Mesothelial cell of epicardium (in vitro differentiated cells): ENCODE measurements around the gene IYD. TPM values are rescaled to one million over a fixed set of nuclear protein-coding genes. Genes with fewer than 3 reads are reported as not detected.

Experiments
- DNase-seq, 2 experiments: peaks; one replicate each; pipeline ENCODE4 v3.0.0; 2021; ENCODE audit warnings: low spot score in 2 of 2; ENCODE audit not compliant: unreplicated experiment in 2 of 2
- H3K27ac Mint-ChIP-seq: 2 replicates; pipeline ENCODE4 v1.8.0; 2021; ENCODE audit warnings: mixed read lengths
- H3K27me3 Mint-ChIP-seq: 2 replicates; pipeline ENCODE4 v1.8.0; 2021; ENCODE audit warnings: low read depth, mixed read lengths
- H3K36me3 Mint-ChIP-seq: 2 replicates; pipeline ENCODE4 v1.8.0; 2021; ENCODE audit warnings: mixed read lengths
- H3K4me1 Mint-ChIP-seq: 2 replicates; pipeline ENCODE4 v1.8.0; 2021; ENCODE audit warnings: mixed read lengths
- H3K4me3 Mint-ChIP-seq: 2 replicates; pipeline ENCODE4 v1.8.0; 2021; ENCODE audit warnings: mild to moderate bottlenecking, moderate library complexity, mixed read lengths
- H3K9me3 Mint-ChIP-seq: 2 replicates; pipeline ENCODE4 v1.8.0; 2021; ENCODE audit warnings: mixed read lengths
- CTCF ChIP-seq: fragments of 200-600 bp; sonication (generic); IDR thresholded peaks from one replicate; pipeline ENCODE4 v1.5.0; 2021; ENCODE audit warnings: antibody characterized with exemption; ENCODE audit not compliant: unreplicated experiment
- total RNA-seq: library from RNA; stranded (reverse); gene quantifications from 3 replicates; pipeline ENCODE4 v1.2.1, GENCODE V29; 2021

IYD gene
- total RNA-seq, 1 donor from 2014 or later, result not detected

- no peak for DNase-seq
- H3K27me3 Mint-ChIP-seq, result peaks cover 6% of the 10 kb centered on the region
- no peak overlapping the region for H3K4me3 Mint-ChIP-seq
- no peak overlapping the region for H3K27ac Mint-ChIP-seq
- no peaks in the 10 kb centered on the region for H3K36me3 Mint-ChIP-seq
- TF ChIP-seq CTCF, result no peak
- H3K9me3 Mint-ChIP-seq, result peaks cover 5% of the 10 kb centered on the region
- peaks cover 2% of the 10 kb centered on the region for H3K4me1 Mint-ChIP-seq
These were observed 25.4 kb upstream of the IYD start for GRCh38 chr6:150343434-150343833.

- no peaks in the 10 kb centered on the region for H3K36me3 Mint-ChIP-seq
- H3K27ac Mint-ChIP-seq, result no peak overlapping the region
- no peak overlapping the region for H3K4me3 Mint-ChIP-seq
- DNase-seq, result no peak
- H3K9me3 Mint-ChIP-seq, result peaks cover 5% of the 10 kb centered on the region
- H3K27me3 Mint-ChIP-seq, result peaks cover 12% of the 10 kb centered on the region
- peaks cover 2% of the 10 kb centered on the region for H3K4me1 Mint-ChIP-seq
- TF ChIP-seq CTCF, result no peak
These were observed 23.0 kb upstream of the IYD start for GRCh38 chr6:150345781-150346180.

GRCh38 chr6:150346346-150346745 is 22.5 kb upstream of the IYD start:
- TF ChIP-seq CTCF, result no peak
- peaks cover 2% of the 10 kb centered on the region for H3K9me3 Mint-ChIP-seq
- peaks cover 2% of the 10 kb centered on the region for H3K4me1 Mint-ChIP-seq
- no peak for DNase-seq
- no peak overlapping the region for H3K27ac Mint-ChIP-seq
- peaks cover 12% of the 10 kb centered on the region for H3K27me3 Mint-ChIP-seq
- H3K4me3 Mint-ChIP-seq, result no peak overlapping the region
- H3K36me3 Mint-ChIP-seq, result no peaks in the 10 kb centered on the region

GRCh38 chr6:150347845-150348244 is 21.0 kb upstream of the IYD start:
- Mint-ChIP-seq H3K4me1 (peaks cover 8% of the 10 kb centered on the region), H3K27me3 (peaks cover 12% of the 10 kb centered on the region)

GRCh38 chr6:150349546-150349945 is 19.3 kb upstream of the IYD start:
- no peak overlapping the region for H3K27ac Mint-ChIP-seq
- peaks cover 11% of the 10 kb centered on the region for H3K4me1 Mint-ChIP-seq
- H3K9me3 Mint-ChIP-seq, result no peaks in the 10 kb centered on the region
- peaks cover 12% of the 10 kb centered on the region for H3K27me3 Mint-ChIP-seq
- no peaks in the 10 kb centered on the region for H3K36me3 Mint-ChIP-seq
- H3K4me3 Mint-ChIP-seq, result no peak overlapping the region
- no peak for DNase-seq
- TF ChIP-seq CTCF, result no peak

More at GRCh38 chr6:150347845-150348244, 21.0 kb upstream of the IYD start:
- DNase-seq, result no peak
- Mint-ChIP-seq H3K27ac (no peak overlapping the region), H3K4me3 (no peak overlapping the region), H3K36me3 (no peaks in the 10 kb centered on the region), H3K9me3 (no peaks in the 10 kb centered on the region)
- TF ChIP-seq CTCF, result no peak
